ENCODE data around the gene DZIP1L.

The DZIP1L gene

DNA sequence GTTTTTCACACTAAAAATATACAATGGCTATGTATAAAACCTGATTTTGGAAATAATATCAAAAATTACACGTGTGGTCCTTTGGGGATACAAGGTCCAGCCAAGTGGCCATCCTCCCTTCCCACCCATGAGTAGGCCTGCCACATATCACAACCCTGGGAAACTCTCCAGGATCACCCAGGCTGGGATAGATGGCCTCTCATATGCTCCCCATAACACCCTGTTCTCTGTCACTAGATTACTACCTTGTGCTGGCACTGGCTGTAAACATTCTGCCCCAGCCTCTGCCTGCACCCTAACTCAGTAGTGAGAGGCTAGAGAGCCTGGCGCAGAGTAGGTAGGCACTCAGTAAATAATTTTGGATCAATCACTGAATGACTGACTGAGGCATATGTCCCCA, 53.4 kb downstream of the DZIP1L start:
- CTCF ChIA-PET = interaction anchor here (1.7 to 25.2 kb wide), 5 partner anchors 9 to 55 kb away, joined by 4 to 626 read pairs (median 30); partner anchors contain the start of gene DZIP1L
- TF ChIP-seq CTCF (IDR thresholded peaks at IDR 0.05; ENCODE audit: insufficient read depth, low read length, missing control alignments) = no peak
- POLR2A ChIA-PET = interaction anchor here (1.5 kb wide), 1 partner anchor 20 kb away, joined by 5 read pairs; no protein-coding TSS in a partner anchor
- H3K4me3 ChIP-seq (ENCODE audit: low read depth, low read length) = no peak overlapping the region
- no peak for DNase-seq (ENCODE audit: low read depth, low spot score)

GRCh38 chr3:138060792-138061191, 54.6 kb downstream of the DZIP1L start:
- H3K4me3 ChIP-seq (ENCODE audit: low read depth, low read length) = no peak overlapping the region
- ChIA-PET POLR2A (no interaction called here), CTCF (interaction anchor here (0.6 to 25.2 kb wide), 6 partner anchors 9 to 951 kb away, joined by 3 to 626 read pairs (median 12); partner anchors contain the start of gene DZIP1L)
- DNase-seq (ENCODE audit: low read depth, low spot score) = no peak
- no peak for TF ChIP-seq CTCF (IDR thresholded peaks at IDR 0.05; ENCODE audit: insufficient read depth, low read length, missing control alignments)

GRCh38 chr3:138059261-138059660, 56.1 kb downstream of the DZIP1L start:
- H3K4me3 ChIP-seq (ENCODE audit: low read depth, low read length) = no peak overlapping the region
- DNase-seq (ENCODE audit: low read depth, low spot score) = no peak
- CTCF ChIA-PET = interaction anchor here (3.0 to 25.2 kb wide), 3 partner anchors 8 to 58 kb away, joined by 20 to 626 read pairs (median 30); partner anchors contain the start of gene DZIP1L
- POLR2A ChIA-PET = no interaction called here
- TF ChIP-seq CTCF (IDR thresholded peaks at IDR 0.05; ENCODE audit: insufficient read depth, low read length, missing control alignments) = no peak

DNA sequence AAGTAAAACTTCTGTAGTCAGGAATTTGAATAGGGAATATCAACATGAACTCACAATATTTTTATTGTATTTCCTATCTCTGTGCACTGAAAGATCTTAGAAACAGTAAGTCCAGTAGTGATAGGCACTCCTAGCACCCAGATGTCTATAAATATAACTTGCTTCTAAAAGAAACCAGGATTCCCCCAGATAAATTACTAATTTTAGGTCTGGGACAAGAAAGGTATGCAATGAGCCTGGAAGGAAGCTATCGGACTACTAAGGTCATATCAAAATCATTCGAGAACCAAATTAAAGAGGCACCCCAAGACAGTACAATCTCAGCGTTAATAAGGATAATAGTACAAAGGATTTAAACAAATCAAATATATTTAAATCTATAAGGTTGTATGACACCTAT, 58.0 kb downstream of the DZIP1L start:
- ChIA-PET CTCF (interaction anchor here (0.8 to 1.4 kb wide), 4 partner anchors 9 to 62 kb away, joined by 3 to 9 read pairs (median 5); no protein-coding TSS in a partner anchor), POLR2A (no interaction called here)
- no peak overlapping the region for H3K4me3 ChIP-seq (ENCODE audit: low read depth, low read length)
- DNase-seq (ENCODE audit: low read depth, low spot score) = no peak
- TF ChIP-seq CTCF (IDR thresholded peaks at IDR 0.05; ENCODE audit: insufficient read depth, low read length, missing control alignments) = no peak

GRCh38 chr3:138054057-138054456, 61.4 kb downstream of the DZIP1L start:
- no peak for DNase-seq (ENCODE audit: low read depth, low spot score)
- H3K4me3 ChIP-seq (ENCODE audit: low read depth, low read length) = no peak overlapping the region
- TF ChIP-seq CTCF (IDR thresholded peaks at IDR 0.05; ENCODE audit: insufficient read depth, low read length, missing control alignments) = no peak
- ChIA-PET POLR2A (no interaction called here), CTCF (interaction anchor here (0.8 to 4.9 kb wide), 11 partner anchors 10 to 955 kb away, joined by 3 to 39 read pairs (median 10); no protein-coding TSS in a partner anchor)

DNA sequence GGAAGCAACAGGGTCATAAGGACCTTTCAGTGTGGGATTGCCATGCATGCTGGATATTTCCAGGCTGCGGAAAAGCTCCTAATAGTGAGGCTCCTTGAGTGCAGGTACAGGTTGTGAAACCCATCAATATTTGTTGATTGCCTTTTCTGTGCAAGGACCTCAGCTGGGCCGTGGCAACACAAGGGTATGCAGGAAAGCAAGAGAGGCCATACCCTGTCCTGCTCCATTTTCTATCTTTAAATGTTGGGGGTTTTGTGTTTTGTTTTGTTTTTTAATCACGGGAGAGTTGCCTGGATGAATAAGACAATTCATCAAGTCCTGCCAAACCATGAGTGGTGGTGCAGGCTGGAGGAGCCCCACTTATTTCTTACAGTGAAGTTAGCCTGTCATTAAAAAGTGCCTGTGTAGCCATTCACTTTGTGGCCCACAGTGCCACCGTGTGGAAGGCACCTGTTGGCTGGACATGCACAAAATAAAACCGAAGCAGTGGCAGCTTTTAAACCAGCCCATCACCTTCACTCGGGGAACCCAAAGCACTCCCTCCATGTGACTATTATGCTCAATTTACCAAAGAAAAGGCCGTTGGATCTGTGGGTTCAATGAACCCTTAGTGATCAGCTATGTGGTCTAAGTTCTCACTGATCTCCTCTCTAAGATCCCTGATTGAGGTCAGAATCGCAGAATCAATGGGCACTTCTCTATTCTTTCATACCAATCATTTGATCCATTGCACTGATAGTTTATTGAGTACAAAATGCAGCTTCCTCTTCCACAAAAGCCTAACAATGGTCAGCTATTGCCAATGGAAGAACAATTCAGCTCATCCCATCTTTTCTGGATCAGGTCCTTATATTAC, 63.2 kb downstream of the DZIP1L start:
- CTCF ChIA-PET = interaction anchor here (0.8 to 4.9 kb wide), 27 partner anchors 8 to 951 kb away, joined by 3 to 39 read pairs (median 7); partner anchors contain the start of gene DZIP1L
- POLR2A ChIA-PET = no interaction called here
- no peak for DNase-seq (ENCODE audit: low read depth, low spot score)
- no peak overlapping the region for H3K4me3 ChIP-seq (ENCODE audit: low read depth, low read length)
- peak; percentile 78 for TF ChIP-seq CTCF (IDR thresholded peaks at IDR 0.05; ENCODE audit: insufficient read depth, low read length, missing control alignments)
